Mammary epithelial cell (primary cell): ENCODE data around the gene IGFL2.
"Not testable (repeated sequence)": the region's sequence is repeated elsewhere in the genome, so short reads cannot be mapped to it uniquely, and the experiment has no call there.

Source experiments
- CTCF ChIP-seq, 2 donors: IDR thresholded peaks in 1 of 2; conservative IDR thresholded peaks in 1 of 2; 2 replicates each; pipeline ENCODE4 v1.5.1; 2011 to 2012; ENCODE audit warnings: inconsistent platforms in 2 of 2, low read length in 2 of 2, mild to moderate bottlenecking in 2 of 2, control low read depth in 1 of 2, low read depth in 1 of 2; ENCODE audit not compliant: insufficient read depth in 1 of 2; ENCODE audit errors: extremely low read depth in 1 of 2
- EZH2 ChIP-seq: IDR thresholded peaks from 2 replicates; pipeline ENCODE4 v1.6.1; 2012; ENCODE audit warnings: low read length, inconsistent platforms, borderline replicate concordance

- not testable (repeated sequence) for TF ChIP-seq EZH2; CTCF (conservative IDR thresholded peaks at IDR 0.05 in 1 of 2, IDR thresholded peaks at IDR 0.05 in 1 of 2; ENCODE audit: extremely low read depth in 1 of 2, insufficient read depth in 1 of 2, low read depth in 1 of 2, low read length in 2 of 2)
Measured at GRCh38 chr19:46207858-46208257, 59.8 kb downstream of the IGFL2 start.
